Body of pancreas (tissue), 4 donors: Measurements from ENCODE around the gene BCL2.

Experiments used
- POLR2A ChIP-seq, 3 donors: fragments of 450-650 bp; IDR thresholded peaks; one replicate each; pipeline ENCODE4 v1.6.1; 2016; ENCODE audit warnings: antibody characterized with exemption in 3 of 3, mild to moderate bottlenecking in 2 of 3
- TF ChIP-seq, protein P1 (sequence below), 7 experiments: fragments of 450-650 bp in 4 of 7; fragments of 200-600 bp in 3 of 7; sonication (generic) in 3 of 7; IDR thresholded peaks; one replicate each; pipeline ENCODE4 v1.5.1; 2016 to 2019; ENCODE audit warnings: antibody characterized with exemption in 7 of 7

DNA sequence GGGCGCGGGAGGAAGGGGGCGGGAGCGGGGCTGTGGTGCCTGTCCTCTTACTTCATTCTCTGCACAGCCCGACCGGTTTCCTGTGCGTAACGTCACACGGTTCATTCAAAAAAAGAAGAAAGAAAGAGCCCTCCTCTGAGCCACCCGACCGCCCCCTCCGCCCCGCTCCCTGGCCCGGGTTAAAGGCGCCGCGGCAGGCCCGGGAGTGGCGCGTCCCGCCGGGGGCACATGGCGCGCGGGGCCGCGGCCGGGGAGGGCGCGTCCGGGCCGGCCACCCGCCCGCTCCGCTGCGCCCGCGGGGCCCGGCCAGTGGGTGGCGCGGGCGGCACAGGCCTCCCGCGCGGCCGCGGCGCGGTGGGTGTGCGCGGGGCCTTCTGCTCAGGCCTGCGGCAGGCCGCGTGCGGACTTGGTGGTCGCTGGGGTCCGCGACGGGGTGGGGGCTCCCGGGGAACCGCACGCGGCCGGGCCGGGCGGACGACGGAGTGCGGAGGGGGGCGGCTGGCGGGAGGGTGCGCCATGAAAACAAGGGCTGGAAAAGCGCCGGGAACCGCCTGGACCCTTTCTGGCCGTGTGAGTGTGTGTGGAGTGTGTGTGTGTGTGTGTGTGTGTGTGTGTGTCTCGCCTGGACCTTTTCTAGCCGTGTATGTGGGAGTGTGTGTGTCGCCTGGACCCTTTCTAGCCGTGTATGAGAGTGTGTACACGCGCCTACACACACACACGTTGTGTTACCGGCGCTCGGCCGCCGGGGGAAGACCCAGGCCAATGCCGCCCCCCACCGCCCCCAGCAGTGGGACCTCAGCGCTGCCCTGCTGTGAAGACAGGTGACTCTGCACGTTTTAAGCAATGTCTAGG, 780 bp upstream of the BCL2 start:
- TF ChIP-seq, protein P1, sequence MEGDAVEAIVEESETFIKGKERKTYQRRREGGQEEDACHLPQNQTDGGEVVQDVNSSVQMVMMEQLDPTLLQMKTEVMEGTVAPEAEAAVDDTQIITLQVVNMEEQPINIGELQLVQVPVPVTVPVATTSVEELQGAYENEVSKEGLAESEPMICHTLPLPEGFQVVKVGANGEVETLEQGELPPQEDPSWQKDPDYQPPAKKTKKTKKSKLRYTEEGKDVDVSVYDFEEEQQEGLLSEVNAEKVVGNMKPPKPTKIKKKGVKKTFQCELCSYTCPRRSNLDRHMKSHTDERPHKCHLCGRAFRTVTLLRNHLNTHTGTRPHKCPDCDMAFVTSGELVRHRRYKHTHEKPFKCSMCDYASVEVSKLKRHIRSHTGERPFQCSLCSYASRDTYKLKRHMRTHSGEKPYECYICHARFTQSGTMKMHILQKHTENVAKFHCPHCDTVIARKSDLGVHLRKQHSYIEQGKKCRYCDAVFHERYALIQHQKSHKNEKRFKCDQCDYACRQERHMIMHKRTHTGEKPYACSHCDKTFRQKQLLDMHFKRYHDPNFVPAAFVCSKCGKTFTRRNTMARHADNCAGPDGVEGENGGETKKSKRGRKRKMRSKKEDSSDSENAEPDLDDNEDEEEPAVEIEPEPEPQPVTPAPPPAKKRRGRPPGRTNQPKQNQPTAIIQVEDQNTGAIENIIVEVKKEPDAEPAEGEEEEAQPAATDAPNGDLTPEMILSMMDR (IDR thresholded peaks at IDR 0.05) = peak in 3 of 7 experiments; percentile 18 to 64 (median 43)
- TF ChIP-seq POLR2A (IDR thresholded peaks at IDR 0.05) = peak in 2 of 3 donors; percentile 42 to 50
